NCI-H2081 treated with DMSO at 0.1 percent for 48 hours (cell line): ENCODE data around the gene KCNK2.

Source experiments
- DNase-seq: peaks from one replicate; lab custom pipeline; 2025; lab: John Stamatoyannopoulos, UW

KCNK2 gene

GRCh38 chr1:215256936-215257679 lies 174.6 kb downstream of the KCNK2 start:
- no peak for DNase-seq

GRCh38 chr1:215260711-215261110 lies 178.2 kb downstream of the KCNK2 start:
- no peak for DNase-seq

GRCh38 chr1:215262106-215262505 lies 179.6 kb downstream of the KCNK2 start:
- no peak for DNase-seq

- no peak for DNase-seq
Observed at GRCh38 chr1:215263636-215264035, 181.1 kb downstream of the KCNK2 start.

- DNase-seq: no peak
Observed at GRCh38 chr1:215264649-215265048, 182.1 kb downstream of the KCNK2 start.

GRCh38 chr1:215267495-215267894 lies 185.0 kb downstream of the KCNK2 start:
- no peak for DNase-seq

- no peak for DNase-seq
Observed at GRCh38 chr1:215269955-215270354, 187.4 kb downstream of the KCNK2 start.

- no peak for DNase-seq
Observed at GRCh38 chr1:215273838-215274516, 191.4 kb downstream of the KCNK2 start.

- DNase-seq: no peak
Observed at GRCh38 chr1:215276582-215276981, 194.0 kb downstream of the KCNK2 start.

GRCh38 chr1:215277532-215277931 lies 195.0 kb downstream of the KCNK2 start:
- no peak for DNase-seq

- DNase-seq: no peak
Observed at GRCh38 chr1:215279682-215280081, 197.1 kb downstream of the KCNK2 start.

GRCh38 chr1:215282557-215282956 lies 200.0 kb downstream of the KCNK2 start:
- DNase-seq: no peak

GRCh38 chr1:215285013-215285800 lies 202.7 kb downstream of the KCNK2 start:
- DNase-seq: no peak
